Retinal pigment epithelial cell (primary cell): ENCODE measurements around the gene TSN.
"Not testable (repeated sequence)": the region's sequence is repeated elsewhere in the genome, so short reads cannot be mapped to it uniquely, and the experiment has no call there.

Experiments
- DNase-seq: peaks from one replicate; pipeline ENCODE4 v3.0.0-alpha.2; 2010; ENCODE audit warnings: low read depth
- H3K4me3 ChIP-seq: 2 replicates; pipeline ENCODE4 v1.5.1; 2011; ENCODE audit warnings: mild to moderate bottlenecking, low read length, control low read depth, moderate library complexity
- CTCF ChIP-seq: conservative IDR thresholded peaks from 2 replicates; pipeline ENCODE4 v1.5.1; 2011; ENCODE audit warnings: low read depth, low read length, control low read depth, inconsistent platforms

The TSN gene

GRCh38 chr2:121755237-121756111 is at the start of gene TSN:
TSN (plus strand) TSS chr2:121755651; CDS start chr2:121755780, 129 bp downstream.
- no peak for TF ChIP-seq CTCF
- DNase-seq = peak; percentile 87
- peak within 1 kb of the TSS; percentile 91 for H3K4me3 ChIP-seq

GRCh38 chr2:121705958-121706357 is 49.5 kb upstream of the TSN start:
- no peak overlapping the region for H3K4me3 ChIP-seq
- no peak for DNase-seq
- TF ChIP-seq CTCF = no peak

- H3K4me3 ChIP-seq = no peak overlapping the region
- TF ChIP-seq CTCF = no peak
- no peak for DNase-seq
Observed at GRCh38 chr2:121707344-121707919, 48.0 kb upstream of the TSN start.

- no peak overlapping the region for H3K4me3 ChIP-seq
- no peak for TF ChIP-seq CTCF
- no peak for DNase-seq
Observed at GRCh38 chr2:121707920-121708361, 47.5 kb upstream of the TSN start.

- no peak for DNase-seq
- no peak overlapping the region for H3K4me3 ChIP-seq
- no peak for TF ChIP-seq CTCF
Observed at GRCh38 chr2:121709776-121710469, 45.5 kb upstream of the TSN start.

GRCh38 chr2:121710470-121711170 is 44.8 kb upstream of the TSN start:
- no peak overlapping the region for H3K4me3 ChIP-seq
- DNase-seq = no peak
- TF ChIP-seq CTCF = no peak

GRCh38 chr2:121711481-121711880 is 44.0 kb upstream of the TSN start:
- DNase-seq, H3K4me3 ChIP-seq: not testable (repeated sequence)
